HG02973 (cell line): ENCODE data around the gene KIF21B.
A peak's percentile ranks its signal among the peaks of the same experiment; 100 is the strongest.
"Not testable (repeated sequence)": the region's sequence is repeated elsewhere in the genome, so short reads cannot be mapped to it uniquely, and the experiment has no call there.

ENCODE experiments used
- ATAC-seq: cut with Tn5 transposase; IDR thresholded peaks from one replicate; pipeline ENCODE4 v1.9.1; 2021; ENCODE audit warnings: moderate library complexity; ENCODE audit not compliant: unreplicated experiment

KIF21B gene

DNA sequence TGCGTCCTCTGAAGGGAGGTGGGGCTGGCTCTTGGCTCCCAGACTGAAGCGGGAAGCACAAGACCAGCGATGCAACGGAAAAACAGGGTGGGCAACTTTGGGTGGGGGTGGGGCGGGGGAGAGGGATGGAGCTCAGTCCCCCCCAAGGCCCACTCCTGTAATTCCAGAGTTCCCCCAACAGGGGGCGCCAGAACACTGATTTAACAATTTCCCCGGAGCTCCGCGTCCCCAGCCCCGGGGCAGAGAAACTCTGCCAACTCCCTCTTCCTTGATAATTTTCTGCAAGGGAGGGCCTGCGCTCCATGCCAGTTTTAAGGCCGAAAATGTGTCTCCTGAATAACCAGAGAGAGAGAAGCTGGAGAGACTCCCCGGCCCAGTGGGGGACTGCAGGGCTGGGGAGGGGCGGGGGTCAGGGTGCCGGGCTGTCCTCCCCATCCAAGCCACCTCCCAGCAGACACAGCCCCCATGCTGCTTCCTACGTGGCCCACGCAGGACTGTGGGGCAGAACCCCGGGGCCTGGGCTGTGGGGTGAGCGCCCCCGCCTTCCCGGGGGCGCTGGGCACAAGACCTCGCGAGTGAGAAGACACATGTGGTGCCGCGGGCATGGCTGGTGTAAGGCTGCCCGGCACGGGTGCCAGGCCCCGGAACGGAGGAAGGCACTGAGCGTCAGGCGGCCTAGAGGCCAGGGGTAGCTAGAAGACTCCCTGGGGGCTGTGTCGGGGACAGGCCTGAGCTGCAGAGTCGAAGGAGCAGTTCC lies 51.4 kb downstream of the KIF21B start:
- ATAC-seq: no peak

GRCh38 chr1:200971428-200971903 lies 52.0 kb downstream of the KIF21B start:
- ATAC-seq: no peak

- ATAC-seq: no peak
These were observed 52.6 kb downstream of the KIF21B start for GRCh38 chr1:200970771-200971427.

DNA sequence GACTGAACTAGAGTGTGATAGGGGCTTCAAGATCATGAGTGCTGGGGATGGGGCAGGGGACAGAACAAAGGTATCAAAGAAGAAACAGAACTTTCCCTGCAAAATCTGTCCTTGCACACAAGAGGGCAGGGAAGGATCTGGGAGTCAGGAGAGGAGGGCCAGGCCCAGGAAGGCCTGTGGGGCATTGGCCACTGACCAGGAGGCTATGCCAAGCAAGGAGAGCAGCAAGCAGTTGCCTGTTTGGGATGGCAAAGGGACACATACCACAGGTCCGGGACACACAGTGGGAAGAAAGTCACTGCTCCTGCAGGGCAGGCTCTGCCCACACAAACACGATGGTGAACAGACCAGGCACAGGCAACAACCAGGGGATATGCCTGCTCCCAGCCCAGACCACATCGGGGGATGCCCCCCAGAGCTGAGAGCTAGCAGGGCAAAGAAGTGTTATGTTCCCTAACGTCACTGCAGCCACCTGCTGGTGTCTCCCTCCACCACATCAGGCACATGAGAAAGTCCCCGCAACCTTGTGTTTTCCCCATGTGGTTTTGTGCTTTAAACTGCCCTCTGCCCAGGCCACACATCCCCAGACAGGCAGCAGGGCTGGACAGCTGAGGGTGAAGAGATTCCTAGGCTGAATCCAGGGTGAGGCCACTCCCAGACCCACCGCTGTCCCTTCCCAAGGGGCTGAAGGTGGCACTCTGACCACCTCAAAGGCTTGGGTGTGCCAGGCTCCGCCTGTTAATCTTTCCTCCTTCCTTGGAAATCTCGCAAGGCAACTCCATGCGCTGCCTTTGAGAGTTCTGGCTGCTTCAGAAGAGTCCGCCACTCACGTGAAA lies 53.6 kb downstream of the KIF21B start:
- peak; percentile 76 for ATAC-seq

DNA sequence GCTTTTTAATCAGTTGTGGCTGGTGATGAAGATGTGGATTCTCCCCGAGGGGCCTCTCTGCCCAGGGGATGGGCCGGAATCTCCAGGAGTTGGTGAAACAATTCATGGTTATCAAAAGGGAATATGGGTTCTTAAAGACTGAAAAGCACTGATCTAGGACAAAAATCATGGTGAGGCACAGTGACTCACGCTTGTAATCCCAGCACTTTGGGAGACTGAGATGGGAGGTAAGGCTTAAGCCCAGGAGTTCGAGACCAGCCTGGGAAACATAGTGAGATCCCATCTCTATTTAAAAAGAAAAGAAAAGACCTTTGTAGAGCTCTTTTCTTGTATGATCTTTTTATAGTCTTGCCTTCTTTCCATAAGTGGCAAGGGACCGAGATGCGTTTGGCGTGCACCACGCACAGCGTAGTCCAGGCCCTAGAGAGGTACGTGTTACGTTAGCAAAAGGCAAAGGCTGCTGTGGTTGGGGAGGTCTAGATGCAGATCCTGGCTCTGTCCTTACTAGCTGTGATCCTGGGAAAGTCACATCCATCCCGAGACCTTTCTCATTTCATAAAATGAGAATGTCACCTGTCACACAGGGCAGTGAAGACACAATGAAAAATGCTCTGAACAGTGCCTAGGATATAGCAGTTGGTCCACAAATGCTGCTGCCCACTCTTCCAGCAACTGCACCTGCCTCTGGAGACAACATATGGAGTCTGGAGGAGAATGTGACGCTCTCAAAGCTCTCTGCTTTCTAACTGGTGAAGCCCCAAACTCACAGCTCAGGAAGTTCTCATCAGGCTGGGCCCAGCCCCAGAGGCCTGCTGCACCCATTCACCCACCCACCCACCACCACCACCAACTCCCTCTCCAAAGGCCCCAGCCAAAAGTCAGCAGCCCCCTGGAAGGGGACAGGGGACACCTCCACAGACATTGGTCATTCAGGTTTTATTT lies 54.8 kb downstream of the KIF21B start:
- ATAC-seq: no peak

DNA sequence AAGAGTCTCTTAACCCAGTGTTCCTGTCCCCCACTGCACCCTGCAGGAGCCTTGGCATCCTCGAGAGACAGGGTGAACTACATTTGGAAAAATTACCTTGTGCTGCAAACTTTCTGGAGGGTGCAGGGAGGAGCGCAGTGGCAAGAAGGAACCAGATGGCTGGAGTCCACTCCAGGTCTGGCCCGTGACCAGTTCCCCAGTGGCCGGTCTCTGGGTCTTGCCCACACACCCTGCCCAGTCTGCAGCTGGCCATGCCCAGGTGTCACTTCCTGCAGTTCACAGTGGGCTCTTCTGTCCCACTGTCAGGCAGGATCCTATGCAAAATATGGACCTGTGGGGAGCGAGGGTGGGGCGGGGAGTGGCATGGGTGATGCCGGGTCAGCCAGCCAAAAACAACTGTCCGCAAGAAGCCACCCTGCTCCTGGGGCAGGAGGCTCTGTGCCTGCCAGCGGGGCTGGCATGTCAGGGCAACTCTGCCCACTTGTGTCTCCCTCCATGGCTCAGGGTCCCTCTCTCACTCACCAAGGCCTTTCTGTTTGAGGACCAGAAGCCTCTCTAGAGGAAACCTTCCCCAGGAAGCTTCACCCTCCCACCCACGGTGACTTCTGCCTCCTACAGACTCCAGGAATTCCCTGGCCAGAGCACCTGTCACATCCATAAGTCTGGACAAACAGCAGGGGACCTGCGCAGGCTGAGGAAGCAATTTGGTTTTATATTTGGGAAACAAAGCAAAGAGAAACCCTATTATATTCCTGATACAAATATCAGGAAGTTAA lies 55.6 kb downstream of the KIF21B start:
- ATAC-seq: no peak

DNA sequence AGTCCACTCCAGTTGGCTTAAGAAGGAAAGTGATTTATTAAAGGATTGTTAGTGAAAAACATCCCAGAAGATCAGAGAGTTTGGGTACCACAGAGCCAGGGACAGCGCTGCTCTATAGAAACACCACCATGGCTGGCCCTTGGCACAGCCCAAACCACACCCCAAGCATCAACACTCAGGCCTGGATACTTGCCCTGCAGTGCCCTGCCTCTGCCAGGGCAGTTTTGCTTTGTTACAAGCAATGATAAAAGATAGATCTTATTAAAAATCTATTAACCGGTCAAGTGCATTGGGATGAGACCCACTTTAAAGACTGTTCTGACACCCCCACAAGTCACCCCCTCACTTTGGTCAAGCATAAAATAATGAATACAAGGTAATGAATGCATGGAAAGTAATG lies 56.6 kb downstream of the KIF21B start:
- ATAC-seq: no peak

- ATAC-seq: no peak
These were observed 58.3 kb downstream of the KIF21B start for GRCh38 chr1:200965111-200965805.

DNA sequence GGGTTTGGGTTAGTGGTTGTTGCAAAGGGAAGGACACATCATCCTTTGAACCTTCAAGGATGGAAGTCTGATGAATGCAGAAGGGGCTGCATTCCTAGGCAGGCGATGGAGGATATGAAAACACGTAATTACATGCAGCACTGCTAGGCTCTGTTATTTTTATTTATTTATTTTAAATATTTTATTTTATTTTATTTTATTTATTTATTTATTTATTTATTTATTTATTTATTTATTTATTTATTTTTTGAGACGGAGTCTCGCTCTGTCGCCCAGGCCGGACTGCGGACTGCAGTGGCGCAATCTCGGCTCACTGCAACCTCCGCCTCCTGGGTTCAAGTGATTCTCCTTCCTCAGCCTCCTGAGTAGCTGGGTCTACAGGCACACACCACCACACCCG lies 59.6 kb downstream of the KIF21B start:
- ATAC-seq: not testable (repeated sequence)

DNA sequence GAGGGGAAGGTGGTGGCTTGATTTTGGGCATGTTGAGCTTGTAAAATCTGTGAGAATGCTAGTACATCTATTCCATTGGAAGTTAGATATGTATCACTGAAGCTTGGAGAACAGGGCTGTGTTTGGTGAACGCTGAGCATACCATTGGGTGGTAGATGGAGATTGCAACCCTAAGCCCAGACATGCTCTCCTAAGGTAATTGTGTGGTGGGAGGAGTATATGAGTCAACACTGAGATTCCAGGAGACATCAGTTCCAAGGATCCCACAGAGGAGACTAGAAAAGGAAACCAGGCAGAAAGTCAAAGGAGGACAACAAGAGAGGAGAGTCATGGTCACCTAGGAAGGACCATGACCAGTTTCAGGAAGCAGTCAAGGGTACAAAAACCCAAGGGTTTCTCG lies 60.4 kb downstream of the KIF21B start:
- ATAC-seq: no peak

GRCh38 chr1:200962631-200963030 lies 60.9 kb downstream of the KIF21B start:
- no peak for ATAC-seq

DNA sequence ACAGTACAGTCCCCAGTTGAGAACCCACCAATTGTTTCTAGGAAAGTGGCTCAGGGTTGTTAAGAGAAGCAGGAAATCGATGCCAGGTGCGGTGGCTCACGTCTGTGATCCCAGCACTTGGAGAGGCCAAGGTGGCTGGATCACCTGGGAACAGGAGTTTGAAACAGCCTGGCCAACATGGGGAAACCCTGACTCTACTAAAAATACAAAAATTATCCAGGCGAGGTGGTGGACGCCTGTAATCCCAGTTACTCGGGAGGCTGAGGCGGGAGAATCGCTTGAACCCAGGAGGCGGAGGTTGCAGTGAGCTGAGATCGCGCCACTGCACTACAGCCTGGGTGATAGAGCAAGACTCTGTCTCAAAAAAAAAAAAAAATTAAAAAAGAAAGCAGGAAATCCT lies 61.4 kb downstream of the KIF21B start:
- ATAC-seq: not testable (repeated sequence)

GRCh38 chr1:200960948-200961340 lies 62.6 kb downstream of the KIF21B start:
- ATAC-seq: no peak

GRCh38 chr1:200960236-200960947 lies 63.1 kb downstream of the KIF21B start:
- ATAC-seq: no peak

DNA sequence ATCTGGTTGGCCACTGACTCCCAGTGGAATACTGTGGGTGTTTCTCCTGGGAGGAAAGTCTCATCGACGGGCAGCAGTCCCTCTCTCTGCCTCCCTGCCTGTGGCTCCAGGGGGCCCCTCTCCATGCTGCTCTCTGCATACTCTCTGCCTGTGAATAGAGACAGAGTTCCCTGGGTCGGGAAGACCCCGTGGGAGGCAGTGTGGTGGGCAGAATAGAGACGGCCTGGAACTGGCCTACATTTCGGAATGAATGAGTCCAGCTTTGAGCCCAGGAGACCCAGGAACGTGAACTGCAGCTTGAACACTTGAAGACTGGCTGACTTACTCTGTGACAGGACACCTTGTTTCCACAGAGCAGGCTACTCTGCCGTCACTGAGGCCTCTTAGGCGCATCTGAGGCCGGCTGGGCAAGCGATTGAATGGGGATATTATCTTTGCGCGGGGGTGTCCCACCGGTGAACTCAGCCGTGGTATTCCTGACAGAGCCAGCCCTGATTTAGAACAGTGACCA lies 64.0 kb downstream of the KIF21B start:
- ATAC-seq: no peak

- no peak for ATAC-seq
These were observed 64.9 kb downstream of the KIF21B start for GRCh38 chr1:200958597-200958996.

GRCh38 chr1:200954434-200954833 lies 69.1 kb downstream of the KIF21B start:
- ATAC-seq: no peak

- ATAC-seq: no peak
These were observed 72.5 kb downstream of the KIF21B start for GRCh38 chr1:200951016-200951415.
